Fibroblast of skin of right biceps (primary cell): ENCODE measurements around the gene APC.

Experiments
- DNase-seq: peaks from one replicate; pipeline ENCODE4 v3.0.0-alpha.2; 2013

APC gene

DNA sequence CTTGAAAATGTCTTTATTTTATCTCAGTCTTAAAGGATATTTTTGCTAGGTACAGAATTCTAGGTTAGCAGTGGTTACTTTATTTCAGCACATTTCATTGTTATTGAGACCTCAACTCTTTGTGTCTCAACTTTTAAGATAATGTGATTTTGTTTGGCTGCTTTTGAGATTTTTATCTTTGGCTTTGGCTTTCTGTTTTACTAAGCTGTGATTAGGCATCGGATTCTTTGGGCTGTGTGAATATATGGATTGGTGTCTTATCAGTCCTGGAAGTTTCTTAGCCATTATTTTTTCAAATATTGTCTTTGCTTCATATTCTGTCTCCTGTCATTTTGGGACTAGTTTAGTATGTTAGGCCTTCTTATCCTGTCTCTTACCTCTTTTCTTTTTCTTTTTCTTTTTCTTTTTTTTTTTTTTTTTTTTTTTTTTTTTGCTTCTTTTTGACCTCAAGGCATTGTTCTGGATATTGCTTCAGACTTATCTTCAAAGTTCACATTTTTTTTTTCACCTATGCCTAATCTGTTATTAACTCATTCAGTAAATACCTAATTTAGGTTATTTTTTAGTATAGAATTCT, 20.1 kb upstream of the APC start:
- no peak for DNase-seq

DNA sequence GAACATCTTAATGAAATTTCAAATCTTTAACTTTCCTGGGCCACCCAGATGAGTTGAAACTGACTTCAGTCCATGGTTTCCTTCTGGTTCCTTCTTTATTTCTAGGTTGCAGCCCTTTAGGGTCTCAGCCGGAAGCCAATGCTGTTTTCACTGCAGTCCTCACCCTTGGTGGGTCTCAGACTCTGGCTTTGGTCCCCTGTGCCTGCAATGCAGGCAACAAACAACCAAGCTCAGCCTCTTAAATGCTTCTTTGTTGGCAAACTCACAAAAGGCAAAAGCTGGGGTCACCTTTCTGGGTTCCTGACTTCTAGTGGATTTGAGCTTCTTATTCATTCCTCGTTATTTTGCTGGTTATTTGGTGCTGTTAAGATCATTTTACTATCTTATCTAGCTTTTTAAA, 19.3 kb upstream of the APC start:
- no peak for DNase-seq

DNA sequence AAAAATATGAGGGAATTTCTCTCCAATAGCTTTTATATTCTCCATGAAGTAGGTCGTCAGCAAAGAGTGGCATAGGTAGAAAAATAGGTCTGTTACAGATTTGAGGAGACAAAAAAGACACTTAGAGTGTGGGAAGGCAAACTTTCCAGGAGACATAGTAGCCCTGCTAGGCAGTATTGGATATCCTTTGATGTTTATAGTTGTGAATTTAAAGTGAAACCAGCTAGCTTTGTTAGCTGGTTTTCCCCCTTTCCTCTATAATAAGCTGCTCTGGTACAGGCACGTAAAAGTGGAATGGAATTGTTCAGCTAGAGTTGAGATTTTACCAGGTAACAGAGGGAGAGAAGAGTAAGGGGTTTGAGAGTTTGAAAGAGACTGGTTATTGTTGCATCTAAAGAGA, 17.1 kb upstream of the APC start:
- no peak for DNase-seq

DNA sequence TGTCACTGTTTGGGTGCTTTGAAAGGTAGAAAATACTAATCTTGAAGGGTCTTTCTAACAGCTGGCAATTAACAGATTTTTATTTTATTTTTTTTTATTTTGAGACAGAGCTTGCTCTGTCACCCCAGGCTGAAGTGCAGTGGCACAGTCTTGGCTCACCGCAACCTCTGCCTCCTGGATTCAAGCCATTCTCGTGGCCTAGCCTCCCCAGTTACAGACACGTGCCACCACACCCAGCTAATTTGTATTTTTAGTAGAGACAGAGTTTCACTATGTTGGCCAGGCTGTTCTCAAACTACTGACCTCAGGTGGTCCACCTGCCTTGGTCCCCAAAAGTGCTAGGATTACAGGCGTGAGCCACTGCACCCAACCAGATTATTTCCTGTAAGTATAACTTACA, 12.8 kb upstream of the APC start:
- DNase-seq = no peak

DNA sequence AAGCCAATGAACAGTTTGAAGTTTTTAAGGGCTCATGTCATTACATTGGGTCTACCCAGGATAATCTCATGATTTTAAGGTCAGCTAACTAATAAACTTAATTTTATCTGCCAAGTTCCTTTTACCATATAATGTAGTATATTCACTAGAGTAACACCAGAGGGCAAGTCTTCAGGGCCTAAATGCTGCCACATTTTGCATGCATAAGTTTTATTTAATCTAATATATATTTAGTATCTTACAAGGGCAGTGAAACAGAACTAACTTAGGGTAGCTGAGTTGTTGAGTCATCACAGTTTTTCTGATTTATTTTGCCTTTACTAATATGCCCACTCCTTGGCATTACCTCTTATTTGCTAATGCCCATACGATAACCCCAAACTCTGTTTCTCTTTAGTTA, 8.1 kb upstream of the APC start:
- no peak for DNase-seq

DNA sequence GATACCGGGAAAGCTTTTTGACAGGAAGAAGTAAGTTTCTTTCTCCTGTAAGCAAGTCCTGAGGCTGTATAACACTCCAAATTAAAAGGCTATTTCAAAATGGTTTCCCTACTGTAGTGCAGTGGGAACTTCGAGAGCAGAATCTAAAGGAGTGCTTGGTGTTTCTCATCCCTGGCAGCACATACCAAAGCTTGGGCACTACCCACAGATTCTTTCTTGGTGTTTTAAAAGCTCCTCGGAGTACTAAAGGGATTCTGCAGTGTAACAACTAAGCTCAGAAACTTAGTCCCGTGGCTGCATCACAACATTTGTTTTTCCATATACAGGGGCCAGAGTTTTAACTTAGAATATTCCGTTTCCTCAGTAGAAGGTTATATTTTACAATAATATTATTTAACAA, 5.6 kb upstream of the APC start:
- no peak for DNase-seq

DNA sequence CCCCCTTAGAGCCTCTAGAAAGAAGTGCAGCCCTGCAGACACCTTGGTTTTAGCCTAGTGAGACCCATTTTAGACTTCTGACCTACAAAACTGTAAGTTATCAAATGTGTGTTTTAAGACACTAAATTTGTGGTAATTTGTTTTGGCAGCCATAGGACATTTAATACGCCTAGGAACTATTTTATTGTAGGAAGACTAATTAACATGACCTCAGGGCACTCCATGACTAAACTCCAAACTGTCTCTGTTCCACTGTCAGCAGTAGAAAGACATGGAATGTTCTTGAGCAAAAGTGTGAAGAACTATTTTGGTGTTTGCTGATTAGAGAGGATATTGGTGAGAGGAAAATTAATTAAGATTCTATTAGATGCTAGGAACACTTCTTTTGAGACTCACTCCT, 4.1 kb upstream of the APC start:
- DNase-seq = peak; percentile 10

DNA sequence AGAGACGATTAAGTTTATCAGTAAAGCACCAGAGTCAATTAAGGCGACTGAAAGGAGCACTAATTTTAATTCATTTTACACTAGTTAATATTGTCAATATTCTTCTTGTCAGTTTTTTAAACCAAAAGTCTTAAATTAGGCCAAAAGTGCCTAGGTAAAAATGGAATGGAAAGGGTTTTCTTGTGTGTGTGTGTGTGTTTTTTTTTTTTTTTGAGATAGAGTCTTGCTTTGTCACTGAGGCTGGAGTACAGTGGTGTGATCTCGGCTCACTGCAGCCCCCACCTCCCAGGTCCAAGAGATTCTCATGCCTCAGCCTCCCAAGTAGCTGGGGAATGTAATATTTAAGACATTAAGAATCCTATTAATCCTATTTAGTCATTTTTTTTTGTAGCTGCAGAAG, 3.1 kb upstream of the APC start:
- peak; percentile 12 for DNase-seq

DNA sequence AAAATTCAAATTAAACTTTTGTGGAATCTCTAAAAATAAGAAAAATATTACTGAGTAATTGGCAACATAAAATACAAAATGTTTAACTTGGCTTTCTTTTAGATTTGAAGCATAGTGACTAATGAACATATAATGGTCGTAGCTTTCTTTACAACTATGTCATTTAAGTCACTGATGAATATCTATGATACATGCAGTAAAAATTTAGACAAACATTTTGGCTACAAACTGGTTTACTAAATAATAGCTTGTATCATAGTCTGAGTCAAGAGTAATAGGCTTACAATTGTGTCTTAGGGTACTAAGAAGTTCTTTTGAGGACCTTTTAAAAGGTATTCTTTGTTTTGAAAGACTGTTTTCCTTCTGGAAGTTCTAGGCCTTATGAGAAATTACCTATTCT, 2.0 kb upstream of the APC start:
- peak; percentile 77 for DNase-seq

DNA sequence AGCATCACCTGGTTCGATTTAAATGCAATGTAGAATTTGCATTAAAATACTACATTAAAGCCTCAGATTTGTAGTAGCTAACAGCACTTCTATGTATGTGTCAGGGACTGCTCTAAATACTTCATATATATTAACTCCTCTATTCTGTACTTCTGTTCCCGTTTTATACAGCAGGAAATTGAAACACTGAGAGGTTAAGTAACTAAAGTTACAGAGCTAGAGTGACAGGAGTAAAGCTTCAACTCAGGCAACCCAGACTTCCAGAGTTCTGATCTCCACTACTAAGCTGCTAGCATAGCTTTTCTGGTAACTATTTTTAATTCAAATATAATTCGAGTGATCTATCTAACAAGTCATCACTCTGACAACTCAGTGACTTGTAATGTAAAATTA, 619 bp upstream of the APC start:
- no peak for DNase-seq

DNA sequence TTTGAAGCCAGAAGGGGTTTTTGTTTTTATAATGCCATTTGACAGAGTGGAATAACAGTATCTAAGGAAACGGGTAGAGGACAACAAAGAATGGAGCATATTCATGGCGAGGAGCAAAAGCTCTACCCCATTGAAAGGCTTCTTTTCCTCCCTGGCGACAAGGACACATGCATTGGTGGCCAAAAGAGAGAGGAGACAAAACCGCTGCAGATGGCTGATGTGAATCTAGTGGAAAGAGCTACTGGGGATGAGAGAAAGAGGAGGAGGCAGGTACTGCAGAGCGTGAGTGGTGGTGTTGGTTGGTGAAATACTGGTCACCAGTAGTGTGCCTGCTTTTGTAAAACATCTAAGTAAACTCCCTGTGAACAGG, 491 bp downstream of the APC start:
- no peak for DNase-seq

DNA sequence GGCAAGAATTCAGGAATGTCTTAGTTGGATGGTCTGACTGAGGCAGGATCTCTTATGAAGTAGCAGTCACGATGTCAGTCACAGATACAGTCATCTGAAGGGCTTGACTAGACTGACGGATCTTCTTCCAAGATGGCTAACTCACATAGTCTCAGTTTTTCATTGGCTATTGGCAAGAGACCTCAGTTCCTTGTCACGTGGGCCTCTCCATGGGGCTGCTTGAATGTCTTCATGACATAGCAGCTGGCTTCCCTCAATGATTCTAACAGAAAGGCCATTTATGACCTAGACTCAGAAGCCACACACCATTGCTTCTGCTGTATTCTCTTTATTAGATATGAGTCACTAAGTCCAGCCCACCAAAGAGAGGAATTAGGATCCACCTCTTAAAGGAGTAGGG, 4.7 kb downstream of the APC start:
- peak; percentile 12 for DNase-seq

DNA sequence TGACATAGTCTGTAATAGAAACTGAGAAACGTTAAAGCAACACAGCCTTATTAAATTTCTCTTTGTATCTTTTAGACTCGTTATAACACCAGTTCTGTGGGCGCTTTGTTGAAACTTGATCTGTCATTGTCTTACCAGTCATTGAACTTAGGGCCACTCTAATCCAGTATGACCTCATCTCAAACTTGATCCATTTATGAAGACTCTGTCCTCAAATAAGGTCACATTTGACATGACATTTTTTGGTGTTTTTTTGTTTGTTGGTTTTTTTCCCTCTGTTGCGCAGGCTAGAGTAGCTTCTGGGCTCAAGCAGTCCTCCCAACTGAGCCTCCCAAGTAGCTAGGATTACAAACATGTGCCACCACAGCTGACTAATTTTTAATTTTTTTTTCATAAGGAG, 5.9 kb downstream of the APC start:
- DNase-seq = no peak

DNA sequence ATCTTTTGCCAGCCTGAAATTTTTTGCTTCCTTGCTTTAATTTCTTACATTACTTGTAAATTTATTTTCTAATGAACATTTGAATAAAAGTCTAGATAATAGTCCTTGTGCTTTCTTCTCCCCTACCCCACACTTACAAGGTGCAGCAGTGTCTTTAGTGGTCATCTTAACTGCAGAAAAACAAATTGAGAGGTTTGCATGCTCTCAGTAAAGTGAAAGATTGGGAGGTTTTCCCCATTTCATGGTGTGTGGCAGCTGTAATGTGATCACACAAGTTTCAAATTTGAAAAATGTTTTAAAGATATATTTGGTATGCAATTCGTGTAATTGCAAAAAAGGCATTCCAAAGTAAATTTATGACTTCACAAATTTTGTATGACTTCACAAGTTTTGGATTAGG, 14.7 kb downstream of the APC start:
- no peak for DNase-seq

DNA sequence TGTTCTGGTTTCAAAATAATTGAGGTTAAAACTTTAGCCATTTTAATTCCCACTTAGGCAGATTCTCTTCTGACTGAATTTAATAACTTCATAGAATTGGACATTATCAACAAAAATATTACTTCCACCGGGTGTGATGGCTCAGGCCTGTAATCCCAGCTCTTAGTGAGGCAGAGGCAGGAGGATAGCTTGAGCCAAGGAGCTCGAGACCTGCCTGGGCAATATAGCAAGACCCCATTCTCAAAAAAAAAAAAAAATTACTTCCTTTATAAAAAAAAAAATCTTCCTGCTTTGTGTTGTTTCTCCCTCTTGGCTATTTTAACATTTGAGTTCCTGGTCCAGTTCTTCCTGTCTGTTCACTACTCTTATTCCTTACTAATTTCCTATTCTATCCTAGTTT, 18.0 kb downstream of the APC start:
- DNase-seq = no peak

DNA sequence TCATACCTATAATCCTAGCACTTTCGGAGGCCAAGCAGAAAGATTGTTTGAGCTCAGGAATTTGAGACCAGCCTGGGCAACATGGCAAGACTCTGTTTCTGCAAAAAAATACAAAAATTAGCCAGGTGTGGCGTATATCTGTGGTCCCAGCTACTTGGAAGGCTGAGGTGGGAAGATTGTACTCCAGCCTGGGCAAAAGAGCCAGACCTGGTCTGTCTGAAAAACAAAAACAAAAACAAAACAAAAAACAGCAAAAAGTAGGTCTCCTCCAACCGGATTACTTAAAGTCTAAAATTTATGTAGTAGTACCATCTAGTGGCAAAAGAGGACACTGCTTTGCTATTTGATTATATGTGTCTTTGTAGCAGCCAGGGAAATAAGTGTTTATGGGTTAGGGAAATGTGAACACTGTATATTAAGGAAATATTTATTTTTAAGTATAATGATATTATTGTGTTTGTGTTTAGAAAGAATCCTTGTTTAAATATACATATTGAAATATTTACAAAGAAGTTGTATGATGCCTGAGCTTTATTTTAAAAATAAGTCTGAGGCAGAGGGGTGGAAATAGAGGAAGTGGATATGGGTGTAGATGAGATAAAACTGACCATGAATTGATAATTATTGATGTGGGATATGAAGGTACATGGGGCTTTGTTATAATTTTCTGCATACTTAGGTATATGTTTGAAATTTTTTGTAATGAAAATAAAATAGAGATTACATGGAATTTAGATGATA, 20.0 kb downstream of the APC start:
- DNase-seq = peak; percentile 57

DNA sequence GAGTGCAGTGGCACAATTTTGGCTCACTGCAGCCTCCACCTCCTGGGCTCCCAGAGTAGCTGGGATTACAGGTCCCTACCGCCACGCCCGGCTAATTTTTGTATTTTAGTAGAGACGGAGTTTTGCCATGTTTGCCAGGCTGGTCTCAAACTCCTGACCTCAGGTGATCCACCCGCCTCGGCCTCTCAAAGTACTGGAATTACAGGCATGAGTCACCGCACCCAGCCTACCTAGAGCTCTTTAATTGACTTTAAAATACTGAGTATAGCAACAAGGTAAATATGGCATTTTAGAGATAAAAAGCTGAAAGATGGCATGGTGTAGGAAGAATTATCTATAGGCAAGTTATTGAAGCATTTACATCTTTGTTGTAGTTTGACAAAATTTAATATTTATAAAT, 21.0 kb downstream of the APC start:
- DNase-seq = no peak

DNA sequence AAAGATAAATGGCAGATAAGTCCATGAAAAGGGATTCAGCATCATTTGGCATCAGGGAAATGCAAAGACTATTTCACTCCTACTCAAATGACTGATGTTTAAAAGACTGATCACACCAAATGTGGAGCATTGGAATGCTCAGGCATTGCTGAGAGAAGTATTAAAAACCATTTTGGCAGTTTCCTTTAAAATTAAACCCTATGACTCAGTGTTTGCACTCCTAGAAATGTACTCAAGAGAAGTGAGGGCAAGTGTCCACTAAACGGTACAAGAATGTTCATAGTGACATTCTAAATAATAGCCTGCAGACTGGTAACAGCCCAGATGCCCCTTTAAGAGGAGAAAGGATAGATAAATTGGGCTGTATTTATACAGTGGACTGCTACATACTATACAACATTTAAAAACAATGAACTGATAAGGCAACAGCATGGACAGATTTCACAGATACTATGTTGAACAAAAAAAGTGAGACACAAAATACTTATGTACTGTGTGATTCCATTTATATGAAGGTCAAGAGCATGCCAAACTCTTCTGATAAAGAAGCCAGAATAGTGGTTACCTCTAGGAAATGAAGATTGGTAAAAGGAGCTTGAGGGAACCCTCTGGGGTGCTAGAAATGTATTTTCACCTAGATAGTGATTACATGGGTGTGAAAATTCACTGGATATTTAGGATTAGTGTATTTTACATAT, 24.6 kb downstream of the APC start:
- peak; percentile 57 for DNase-seq

DNA sequence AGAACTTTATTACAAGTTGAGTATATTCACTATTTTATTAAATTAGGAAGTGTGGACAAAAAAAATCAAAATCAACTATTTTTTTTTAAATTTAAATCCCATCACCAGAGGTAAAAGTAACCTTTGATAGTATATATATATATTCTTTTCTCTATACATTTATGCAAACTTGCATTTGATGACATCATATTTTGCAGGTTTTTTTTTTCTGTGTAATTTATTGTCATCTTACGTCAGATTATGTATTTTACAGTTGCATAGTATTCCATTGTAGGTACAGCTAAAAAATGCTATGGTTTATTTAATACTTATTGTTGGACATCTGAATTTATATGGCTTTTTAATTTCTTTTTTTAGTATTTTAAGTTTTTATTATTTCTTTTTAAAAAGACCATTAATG, 25.5 kb downstream of the APC start:
- no peak for DNase-seq

DNA sequence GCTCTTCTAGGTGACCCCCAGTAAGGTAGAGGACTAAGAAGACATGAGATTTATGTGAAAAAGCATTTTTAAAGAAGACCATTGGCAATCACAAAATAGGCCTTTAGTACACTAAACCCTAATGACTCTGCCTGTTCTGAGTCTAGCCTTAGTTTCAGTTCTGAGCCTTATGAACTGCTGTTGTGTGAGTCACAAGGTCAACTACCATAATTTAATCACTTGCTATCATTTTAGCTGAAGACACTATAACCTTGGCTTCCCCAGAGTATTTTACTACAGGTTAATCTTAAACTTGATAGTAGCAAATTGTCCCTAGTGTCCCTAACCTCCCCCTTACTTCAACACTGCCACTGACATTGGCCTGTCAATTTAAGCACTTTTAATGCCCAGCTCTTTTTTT, 34.4 kb downstream of the APC start:
- DNase-seq = no peak

DNA sequence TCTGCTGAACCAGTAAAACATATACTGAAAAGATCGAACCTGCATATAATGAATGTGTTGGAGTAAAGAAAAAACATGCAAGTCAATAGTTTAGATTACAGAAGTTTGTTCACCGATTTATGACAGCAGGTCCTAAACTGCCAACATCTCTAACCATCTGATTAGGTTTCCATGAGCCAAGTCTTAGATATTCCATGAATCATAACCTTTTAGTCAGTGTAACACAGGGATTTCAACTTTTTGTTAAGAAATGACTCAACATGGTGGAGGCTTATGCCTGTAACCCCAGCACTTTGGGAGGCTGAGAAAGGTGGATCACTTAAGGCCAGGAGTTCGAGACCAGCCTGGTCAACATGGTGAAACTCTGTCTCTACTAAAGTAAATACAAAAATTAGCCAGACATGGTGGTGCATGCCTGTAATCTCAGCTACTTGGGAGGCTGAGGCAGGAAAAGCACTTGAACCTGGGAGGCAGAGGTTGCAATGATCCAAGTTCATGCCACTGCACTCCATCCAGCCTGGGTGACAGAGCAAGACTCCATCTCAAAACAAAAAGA, 38.7 kb downstream of the APC start:
- peak; percentile 77 for DNase-seq

DNA sequence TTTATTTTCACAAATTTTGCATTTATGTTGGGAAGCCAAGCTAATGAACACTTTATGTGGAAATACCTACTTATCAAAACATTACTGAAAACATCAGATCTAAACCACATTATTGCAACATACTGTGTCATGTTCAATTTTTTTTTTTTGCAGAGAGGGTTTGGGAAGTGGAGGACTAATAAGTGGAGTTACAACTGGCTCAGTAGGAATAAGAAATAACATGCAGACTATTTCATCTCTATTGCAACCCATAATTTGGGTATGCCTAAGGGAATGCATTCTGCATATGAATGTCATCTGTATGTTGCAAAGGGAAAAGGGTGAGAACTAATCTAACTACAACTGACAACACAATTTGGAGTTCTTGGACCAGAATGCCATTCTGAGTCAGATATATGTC, 41.8 kb downstream of the APC start:
- peak; percentile 70 for DNase-seq

DNA sequence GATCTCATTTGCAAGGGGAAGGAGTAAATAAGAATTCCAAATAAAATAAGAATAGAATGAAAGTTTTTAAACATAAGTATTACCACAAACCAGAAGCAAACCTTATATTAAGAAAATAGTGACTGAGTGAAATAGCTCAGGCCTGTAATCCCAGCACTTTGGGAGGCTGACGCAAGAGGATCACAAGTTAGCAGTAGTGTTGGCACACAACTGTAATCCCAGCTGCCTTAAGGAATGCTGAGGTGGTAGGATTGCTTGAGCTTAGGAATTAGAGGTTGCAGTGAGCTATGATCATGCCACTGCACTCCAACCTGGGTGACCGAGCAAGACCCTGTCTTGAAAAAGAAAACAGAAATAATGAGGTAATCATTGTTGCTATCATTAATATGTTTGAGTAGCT, 47.0 kb downstream of the APC start:
- DNase-seq = peak; percentile 17

DNA sequence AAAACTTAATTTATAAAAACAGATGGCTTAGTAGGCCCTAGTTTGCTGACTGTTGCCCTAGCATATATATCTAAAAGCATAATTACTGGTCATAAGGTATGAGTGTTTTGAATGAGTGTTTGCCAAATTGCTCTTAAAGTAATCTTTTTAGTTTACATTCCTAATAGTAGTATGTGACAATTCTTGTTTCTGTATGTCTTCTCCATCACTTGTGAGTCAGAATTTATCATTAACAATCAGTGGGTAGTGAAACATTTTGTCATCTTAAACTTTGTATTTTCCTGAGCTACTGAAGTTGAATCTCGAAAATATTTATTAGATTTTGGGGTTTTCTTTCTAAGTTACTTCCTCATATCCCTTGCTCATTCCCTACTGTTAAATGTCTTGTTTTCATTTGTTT, 49.6 kb downstream of the APC start:
- peak; percentile 25 for DNase-seq
